Esophagus muscularis mucosa (tissue), 3 donors: Measurements from ENCODE around the gene NFKBIL1.

Source experiments
- EP300 ChIP-seq: sonication (generic); formaldehyde crosslinking; IDR thresholded peaks from one replicate; pipeline ENCODE4 v1.6.1; 2017; ENCODE audit warnings: antibody characterized with exemption
- POLR2AphosphoS5 ChIP-seq, 2 donors: sonication (generic); formaldehyde crosslinking; IDR thresholded peaks; one replicate each; pipeline ENCODE4 v1.6.1; 2017; ENCODE audit warnings: antibody characterized with exemption in 2 of 2

GRCh38 chr6:31525553-31525931 lies 21.9 kb upstream of the NFKBIL1 start:
- TF ChIP-seq POLR2AphosphoS5 (IDR thresholded peaks at IDR 0.05) (no peak), EP300 (no peak)
